Neuron (in vitro differentiated cells): ENCODE results near the gene SIRPB2.

Experiments
- H2AFZ ChIP-seq: one replicate; pipeline ENCODE4 v1.6.1; 2013; ENCODE audit warnings: low read depth, mild to moderate bottlenecking, inconsistent platforms, low read length, moderate library complexity
- H3K27me3 ChIP-seq: one replicate; pipeline ENCODE4 v1.6.1; 2013; ENCODE audit warnings: low read length; ENCODE audit not compliant: insufficient read depth
- H3K36me3 ChIP-seq: one replicate; pipeline ENCODE4 v1.6.1; 2013; ENCODE audit warnings: low read length; ENCODE audit not compliant: insufficient read depth
- H3K4me1 ChIP-seq: one replicate; pipeline ENCODE4 v1.6.1; 2013; ENCODE audit warnings: low read length; ENCODE audit not compliant: insufficient read depth
- H3K4me3 ChIP-seq: 2 replicates; pipeline ENCODE4 v1.5.1; 2013; ENCODE audit warnings: mild to moderate bottlenecking, low read length, moderate library complexity
- H3K9me3 ChIP-seq: one replicate; pipeline ENCODE4 v1.6.1; 2013; ENCODE audit warnings: low read length

Gene SIRPB2

DNA sequence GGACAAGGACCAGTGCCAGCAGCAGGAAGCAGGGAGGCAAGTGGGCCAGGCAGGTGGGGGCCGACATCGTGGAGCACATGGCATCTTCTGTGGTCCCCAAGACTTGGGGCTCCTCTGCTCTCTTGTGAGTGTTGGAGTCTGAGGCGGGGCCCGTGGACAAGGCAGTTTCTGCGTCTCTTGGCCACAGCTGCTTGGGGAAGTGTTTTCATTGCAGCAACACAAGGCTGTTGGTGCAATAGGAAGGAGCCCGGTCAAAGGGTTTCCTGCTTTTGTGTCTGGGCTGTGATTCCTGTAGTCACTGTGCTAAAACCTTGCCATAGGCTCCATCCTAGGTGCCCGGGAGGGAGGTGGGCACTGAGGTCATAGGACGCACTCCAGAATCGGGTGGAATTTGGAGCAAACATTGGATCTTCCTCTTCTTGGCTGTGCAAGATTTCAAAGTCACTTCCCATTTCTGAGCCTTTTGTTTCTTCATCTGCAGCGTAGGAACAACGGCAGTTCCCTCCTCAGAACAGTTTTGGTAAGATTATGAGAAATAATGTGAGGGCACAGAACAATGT, at the start of gene SIRPB2:
SIRPB2 (minus strand) TSS at position 140 of the 560 bp plus-strand sequence; CDS start at position 79, 61 bp downstream.
- Histone ChIP-seq H2AFZ (no peak within 1 kb of the TSS), H3K4me3 (no peak within 1 kb of the TSS), H3K4me1 (no peaks in the 10 kb centered on the region), H3K36me3 (no peaks in the 10 kb centered on the region), H3K27me3 (peaks cover 3% of the 10 kb centered on the region), H3K9me3 (no peaks in the 10 kb centered on the region)

GRCh38 chr20:1539816-1540419, 48.7 kb upstream of the SIRPB2 start:
- Histone ChIP-seq H3K4me1 (no peaks in the 10 kb centered on the region), H3K36me3 (no peaks in the 10 kb centered on the region), H3K4me3 (no peak overlapping the region), H2AFZ (no peak overlapping the region), H3K27me3 (no peaks in the 10 kb centered on the region), H3K9me3 (no peaks in the 10 kb centered on the region)

GRCh38 chr20:1538655-1539054, 47.4 kb upstream of the SIRPB2 start:
- no peak overlapping the region for H2AFZ ChIP-seq
- H3K9me3 ChIP-seq, result no peaks in the 10 kb centered on the region
- no peaks in the 10 kb centered on the region for H3K4me1 ChIP-seq
- H3K36me3 ChIP-seq, result no peaks in the 10 kb centered on the region
- no peak overlapping the region for H3K4me3 ChIP-seq
- H3K27me3 ChIP-seq, result no peaks in the 10 kb centered on the region

GRCh38 chr20:1537731-1538058, 46.5 kb upstream of the SIRPB2 start:
- Histone ChIP-seq H3K9me3 (no peaks in the 10 kb centered on the region), H3K27me3 (no peaks in the 10 kb centered on the region), H3K4me1 (no peaks in the 10 kb centered on the region), H3K4me3 (no peak overlapping the region), H2AFZ (no peak overlapping the region), H3K36me3 (no peaks in the 10 kb centered on the region)

GRCh38 chr20:1536893-1537730, 45.9 kb upstream of the SIRPB2 start:
- Histone ChIP-seq H3K36me3 (no peaks in the 10 kb centered on the region), H3K4me1 (no peaks in the 10 kb centered on the region), H2AFZ (no peak overlapping the region), H3K27me3 (no peaks in the 10 kb centered on the region), H3K9me3 (no peaks in the 10 kb centered on the region), H3K4me3 (no peak overlapping the region)

GRCh38 chr20:1535420-1536175, 44.4 kb upstream of the SIRPB2 start:
- H3K4me3 ChIP-seq, result no peak overlapping the region
- no peaks in the 10 kb centered on the region for H3K36me3 ChIP-seq
- H3K4me1 ChIP-seq, result no peaks in the 10 kb centered on the region
- H3K27me3 ChIP-seq, result no peaks in the 10 kb centered on the region
- no peaks in the 10 kb centered on the region for H3K9me3 ChIP-seq
- no peak overlapping the region for H2AFZ ChIP-seq

DNA sequence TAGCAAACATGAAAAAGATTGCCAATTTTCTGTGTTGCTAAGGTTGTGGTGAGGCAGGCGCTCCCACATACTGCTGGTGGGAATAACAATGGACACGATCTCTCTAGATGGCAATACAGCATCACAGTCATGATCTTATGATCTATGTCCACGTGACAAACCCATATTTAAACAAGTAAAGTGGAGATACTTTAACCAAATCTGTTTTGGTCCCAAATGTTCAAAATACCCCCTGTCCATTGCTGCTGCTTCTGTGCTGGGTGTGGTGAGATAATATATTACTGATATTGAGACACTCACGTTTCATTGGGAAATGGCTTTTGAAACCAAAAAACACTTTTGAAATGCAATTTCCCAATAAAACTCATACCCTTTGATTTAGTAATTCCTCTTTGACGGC, 43.3 kb upstream of the SIRPB2 start:
- H3K36me3 ChIP-seq, result no peaks in the 10 kb centered on the region

DNA sequence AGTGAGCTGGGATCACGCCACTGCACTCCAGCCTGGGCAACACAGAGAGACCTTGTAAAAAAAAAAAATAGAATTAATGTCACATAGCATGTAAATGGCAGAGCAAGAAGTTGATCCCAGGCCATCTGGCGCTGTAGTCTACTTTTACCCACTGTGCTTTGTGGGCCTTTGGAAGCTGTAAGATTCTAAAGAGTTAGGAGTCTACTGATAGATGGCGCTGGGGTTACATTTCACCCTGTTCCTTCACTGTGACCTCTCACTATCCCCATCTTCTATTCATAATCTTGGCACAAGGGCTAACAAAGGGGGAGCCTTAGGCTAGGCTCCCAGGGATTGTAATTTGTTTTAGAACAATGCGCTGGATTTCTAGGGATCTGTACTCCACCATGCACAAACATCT, 41.8 kb upstream of the SIRPB2 start:
- no peaks in the 10 kb centered on the region for H3K9me3 ChIP-seq
- no peak overlapping the region for H2AFZ ChIP-seq
- no peaks in the 10 kb centered on the region for H3K4me1 ChIP-seq
- no peaks in the 10 kb centered on the region for H3K27me3 ChIP-seq
- no peak overlapping the region for H3K4me3 ChIP-seq
- no peaks in the 10 kb centered on the region for H3K36me3 ChIP-seq

More for the DNA sequence above, 43.3 kb upstream of the SIRPB2 start:
- Histone ChIP-seq H2AFZ (no peak overlapping the region), H3K9me3 (no peaks in the 10 kb centered on the region), H3K27me3 (no peaks in the 10 kb centered on the region), H3K4me3 (no peak overlapping the region), H3K4me1 (no peaks in the 10 kb centered on the region)

GRCh38 chr20:1528811-1529210, 37.6 kb upstream of the SIRPB2 start:
- Histone ChIP-seq H3K4me1 (no peaks in the 10 kb centered on the region), H3K36me3 (no peaks in the 10 kb centered on the region), H2AFZ (no peak overlapping the region), H3K27me3 (no peaks in the 10 kb centered on the region), H3K9me3 (no peaks in the 10 kb centered on the region), H3K4me3 (no peak overlapping the region)

DNA sequence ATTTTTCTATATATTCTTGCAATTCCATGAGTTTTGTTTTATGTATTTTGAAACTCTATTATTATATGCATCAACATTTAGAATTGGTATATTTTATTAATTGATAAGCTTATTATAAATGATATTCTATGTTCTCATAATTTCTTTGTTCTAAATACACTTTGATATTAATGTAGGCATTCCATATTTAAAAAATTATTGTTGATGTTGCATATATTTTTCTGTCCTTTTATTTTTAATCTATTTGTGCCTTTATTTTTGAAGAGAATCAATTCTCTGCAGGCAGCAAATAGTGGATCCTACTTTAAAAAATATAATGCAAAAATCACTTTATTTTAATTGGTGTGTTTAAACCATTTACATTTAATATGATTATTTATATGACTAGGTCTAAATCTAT, 36.7 kb upstream of the SIRPB2 start:
- Histone ChIP-seq H3K9me3 (no peaks in the 10 kb centered on the region), H3K27me3 (no peaks in the 10 kb centered on the region), H3K4me3 (no peak overlapping the region), H3K36me3 (no peaks in the 10 kb centered on the region), H3K4me1 (no peaks in the 10 kb centered on the region), H2AFZ (no peak overlapping the region)

- Histone ChIP-seq H3K36me3 (no peaks in the 10 kb centered on the region), H3K9me3 (no peaks in the 10 kb centered on the region), H2AFZ (no peak overlapping the region), H3K27me3 (no peaks in the 10 kb centered on the region), H3K4me3 (no peak overlapping the region), H3K4me1 (no peaks in the 10 kb centered on the region)
Measured at GRCh38 chr20:1526896-1527295, 35.7 kb upstream of the SIRPB2 start.

- Histone ChIP-seq H3K4me1 (no peaks in the 10 kb centered on the region), H3K4me3 (no peak overlapping the region), H3K36me3 (no peaks in the 10 kb centered on the region), H2AFZ (no peak overlapping the region), H3K9me3 (no peaks in the 10 kb centered on the region), H3K27me3 (no peaks in the 10 kb centered on the region)
Measured at GRCh38 chr20:1526310-1526709, 35.1 kb upstream of the SIRPB2 start.

GRCh38 chr20:1524004-1524403, 32.8 kb upstream of the SIRPB2 start:
- H3K9me3 ChIP-seq, result no peaks in the 10 kb centered on the region
- no peak overlapping the region for H2AFZ ChIP-seq
- H3K27me3 ChIP-seq, result no peaks in the 10 kb centered on the region
- H3K4me1 ChIP-seq, result no peaks in the 10 kb centered on the region
- no peaks in the 10 kb centered on the region for H3K36me3 ChIP-seq
- H3K4me3 ChIP-seq, result no peak overlapping the region
